Tibial nerve (tissue), 4 donors: ENCODE data around the gene CALHM3. TPM values are rescaled to one million over a fixed set of nuclear protein-coding genes. Genes with fewer than 3 reads are reported as not detected.

Source experiments
- DNase-seq, 2 donors: peaks; one replicate each; pipeline ENCODE4 v3.0.0-alpha.2; 2019; ENCODE audit warnings: low spot score in 2 of 2
- H3K27ac ChIP-seq, 4 donors: fragments of 200-600 bp; sonication (generic) in 3 of 4; one replicate each; pipeline ENCODE4 v1.5.1; 2017 to 2019; ENCODE audit warnings: mild to moderate bottlenecking in 1 of 4
- H3K27me3 ChIP-seq, 2 donors: fragments of 200-600 bp; sonication (generic) in 1 of 2; one replicate each; pipeline versions ENCODE4 v1.5.1 to v1.6.0; 2017 to 2019
- H3K36me3 ChIP-seq, 3 donors: fragments of 200-600 bp; sonication (generic); one replicate each; pipeline ENCODE4 v1.5.1; 2018 to 2019
- H3K4me1 ChIP-seq, 4 donors: fragments of 200-600 bp; sonication (generic) in 3 of 4; one replicate each; pipeline ENCODE4 v1.5.1; 2017 to 2019
- H3K4me3 ChIP-seq, 4 donors: fragments of 200-600 bp; sonication (generic) in 3 of 4; one replicate each; pipeline ENCODE4 v1.5.1; 2017 to 2019; ENCODE audit warnings: mild to moderate bottlenecking in 1 of 4, moderate library complexity in 1 of 4
- H3K9me3 ChIP-seq, 4 donors: fragments of 200-600 bp; sonication (generic) in 3 of 4; one replicate each; pipeline ENCODE4 v1.5.1; 2017 to 2019
- CTCF ChIP-seq, 5 experiments: fragments of 200-600 bp in 3 of 5; fragments of 450-650 bp in 2 of 5; sonication (generic) in 3 of 5; IDR thresholded peaks; one replicate each; pipeline ENCODE4 v1.5.1; 2016 to 2019; ENCODE audit warnings: antibody characterized with exemption in 5 of 5, mild to moderate bottlenecking in 3 of 5, moderate library complexity in 2 of 5
- EP300 ChIP-seq, 2 donors: sonication (generic); formaldehyde crosslinking; IDR thresholded peaks; one replicate each; pipeline ENCODE4 v1.6.1; 2017; ENCODE audit warnings: antibody characterized with exemption in 2 of 2, mild to moderate bottlenecking in 1 of 2
- POLR2A ChIP-seq, 2 donors: fragments of 450-650 bp; IDR thresholded peaks; one replicate each; pipeline ENCODE4 v1.6.1; 2017; ENCODE audit warnings: antibody characterized with exemption in 2 of 2, mild to moderate bottlenecking in 2 of 2, moderate library complexity in 2 of 2
- WGBS, 2 donors: methylation state at CpG; one replicate each; pipeline ENCODE4 v1.1.5; 2018; 5-methylcytosine and 5-hydroxymethylcytosine counted together
- total RNA-seq, 4 donors: library from RNA; depleted of rRNA; stranded (reverse); fragments of >200 nt; gene quantifications; one replicate each; pipeline ENCODE4 v1.1.0, GENCODE V29; 2016

CALHM3 gene
- total RNA-seq, 4 donors from 2014 or later: not detected

GRCh38 chr10:103448746-103449145 lies 30.3 kb downstream of the CALHM3 start:
- peak; percentile 59 to 80 for DNase-seq
- Histone ChIP-seq H3K9me3 (no peaks in the 10 kb centered on the region), H3K27ac (peak overlapping the region in 3 of 4 donors; percentile 63 to 93 (median 91)), H3K4me1 (peaks cover 0 to 83% (median 44%) of the 10 kb centered on the region in 4 donors), H3K4me3 (peak overlapping the region in 2 of 4 donors; percentile 1 to 77), H3K27me3 (no peaks in the 10 kb centered on the region), H3K36me3 (peaks cover 0 to 65% (median 8%) of the 10 kb centered on the region in 3 donors)
- TF ChIP-seq EP300 (IDR thresholded peaks at IDR 0.05): peak in 1 of 2 donors; percentile 76
- no peak for TF ChIP-seq POLR2A (IDR thresholded peaks at IDR 0.05)
- 22 to 25% methylated on average over 1 of the region's 1 CpG for WGBS, 2 donors

GRCh38 chr10:103447187-103447586 lies 31.9 kb downstream of the CALHM3 start:
- Histone ChIP-seq H3K27ac (peak overlapping the region in 3 of 4 donors; percentile 76 to 93 (median 91)), H3K36me3 (peaks cover 0 to 81% (median 8%) of the 10 kb centered on the region in 3 donors), H3K27me3 (no peaks in the 10 kb centered on the region), H3K4me1 (peaks cover 0 to 75% (median 37%) of the 10 kb centered on the region in 4 donors), H3K9me3 (no peaks in the 10 kb centered on the region), H3K4me3 (no peak overlapping the region)
- WGBS, 2 donors: 92% methylated on average over 23 of the region's 23 CpGs
- TF ChIP-seq CTCF (IDR thresholded peaks at IDR 0.05) (no peak), EP300 (IDR thresholded peaks at IDR 0.05) (no peak), POLR2A (IDR thresholded peaks at IDR 0.05) (no peak)
- DNase-seq: no peak

- H3K36me3 ChIP-seq: peaks cover 0 to 93% (median 8%) of the 10 kb centered on the region in 3 donors
- no peaks in the 10 kb centered on the region for H3K9me3 ChIP-seq
- no peaks in the 10 kb centered on the region for H3K27me3 ChIP-seq
- WGBS, 2 donors: 60 to 63% methylated on average over 12 of the region's 12 CpGs
- TF ChIP-seq EP300 (IDR thresholded peaks at IDR 0.05) (peak in 1 of 2 donors; percentile 86), CTCF (IDR thresholded peaks at IDR 0.05) (no peak), POLR2A (IDR thresholded peaks at IDR 0.05) (no peak)
- H3K27ac ChIP-seq: peak overlapping the region; percentile 54 to 93 (median 84)
- no peak overlapping the region for H3K4me3 ChIP-seq
- peak; percentile 69 to 79 for DNase-seq
- peaks cover 0 to 73% (median 37%) of the 10 kb centered on the region in 4 donors for H3K4me1 ChIP-seq
These were observed 33.1 kb downstream of the CALHM3 start for GRCh38 chr10:103445767-103446567.

GRCh38 chr10:103445366-103445765 lies 33.7 kb downstream of the CALHM3 start:
- Histone ChIP-seq H3K4me1 (peaks cover 0 to 67% (median 35%) of the 10 kb centered on the region in 4 donors), H3K27ac (peak overlapping the region; percentile 54 to 91 (median 82)), H3K36me3 (peaks cover 0 to 99% (median 8%) of the 10 kb centered on the region in 3 donors), H3K4me3 (no peak overlapping the region), H3K27me3 (no peaks in the 10 kb centered on the region), H3K9me3 (no peaks in the 10 kb centered on the region)
- DNase-seq: no peak
- WGBS, 2 donors: 78% methylated on average over 8 to 9 of the region's 9 CpGs
- TF ChIP-seq POLR2A (IDR thresholded peaks at IDR 0.05) (no peak), EP300 (IDR thresholded peaks at IDR 0.05) (no peak), CTCF (IDR thresholded peaks at IDR 0.05) (no peak)

- peaks cover 0 to 100% (median 8%) of the 10 kb centered on the region in 3 donors for H3K36me3 ChIP-seq
These were observed 34.6 kb downstream of the CALHM3 start for GRCh38 chr10:103444478-103444877.

More at GRCh38 chr10:103444478-103444877, 34.6 kb downstream of the CALHM3 start:
- TF ChIP-seq CTCF (IDR thresholded peaks at IDR 0.05) (no peak), POLR2A (IDR thresholded peaks at IDR 0.05) (no peak), EP300 (IDR thresholded peaks at IDR 0.05) (no peak)
- no peaks in the 10 kb centered on the region for H3K9me3 ChIP-seq
- DNase-seq: no peak
- peak overlapping the region in 2 of 4 donors; percentile 87 to 91 for H3K27ac ChIP-seq
- no peak overlapping the region for H3K4me3 ChIP-seq
- H3K27me3 ChIP-seq: no peaks in the 10 kb centered on the region
- WGBS, 2 donors: 72 to 78% methylated on average over 10 of the region's 10 CpGs
- H3K4me1 ChIP-seq: peaks cover 0 to 58% (median 27%) of the 10 kb centered on the region in 4 donors
